ENCODE results near the gene PLK3.
"Not testable (repeated sequence)": the region's sequence is repeated elsewhere in the genome, so short reads cannot be mapped to it uniquely, and the experiment has no call there.

Gene PLK3

DNA sequence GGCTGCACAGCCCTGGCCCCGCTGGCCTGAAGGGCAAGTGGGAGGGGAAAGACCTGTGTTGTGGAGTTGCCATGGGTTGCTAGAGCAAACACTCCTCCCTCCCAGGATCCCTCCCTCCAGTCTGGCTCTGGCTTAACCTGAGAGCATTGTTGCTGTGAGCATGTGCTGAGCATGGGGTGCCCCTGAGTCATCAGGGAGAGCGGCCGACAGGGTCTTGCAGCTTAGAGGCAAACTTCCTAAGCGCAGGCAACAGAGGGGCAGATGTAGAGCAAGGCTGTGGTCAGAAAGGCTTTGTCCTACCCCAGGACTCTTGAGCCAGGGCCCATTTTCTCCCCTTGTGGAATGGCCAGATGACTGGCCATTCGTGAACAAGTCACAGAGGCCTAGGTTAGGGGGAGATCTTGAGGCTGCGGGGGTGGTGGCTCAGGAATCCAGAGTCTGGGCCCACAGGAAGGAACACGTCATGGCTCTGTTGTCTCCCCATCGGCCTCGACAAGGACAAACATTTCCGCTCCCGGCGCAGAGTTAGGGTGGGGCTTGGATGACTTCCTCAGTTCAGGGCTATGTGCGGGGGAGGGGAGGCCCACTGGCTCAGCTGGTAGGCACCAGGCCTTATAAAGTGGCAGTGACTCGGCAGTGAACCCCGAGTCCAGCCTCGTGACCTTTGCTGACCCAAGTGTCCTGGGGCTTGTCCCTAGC is 7.3 kb downstream of the PLK3 start:
- FAIRE-seq (no peak), DNase-seq (ENCODE audit: insufficient read length, low spot score) (no peak)
- TF ChIP-seq, protein P1, sequence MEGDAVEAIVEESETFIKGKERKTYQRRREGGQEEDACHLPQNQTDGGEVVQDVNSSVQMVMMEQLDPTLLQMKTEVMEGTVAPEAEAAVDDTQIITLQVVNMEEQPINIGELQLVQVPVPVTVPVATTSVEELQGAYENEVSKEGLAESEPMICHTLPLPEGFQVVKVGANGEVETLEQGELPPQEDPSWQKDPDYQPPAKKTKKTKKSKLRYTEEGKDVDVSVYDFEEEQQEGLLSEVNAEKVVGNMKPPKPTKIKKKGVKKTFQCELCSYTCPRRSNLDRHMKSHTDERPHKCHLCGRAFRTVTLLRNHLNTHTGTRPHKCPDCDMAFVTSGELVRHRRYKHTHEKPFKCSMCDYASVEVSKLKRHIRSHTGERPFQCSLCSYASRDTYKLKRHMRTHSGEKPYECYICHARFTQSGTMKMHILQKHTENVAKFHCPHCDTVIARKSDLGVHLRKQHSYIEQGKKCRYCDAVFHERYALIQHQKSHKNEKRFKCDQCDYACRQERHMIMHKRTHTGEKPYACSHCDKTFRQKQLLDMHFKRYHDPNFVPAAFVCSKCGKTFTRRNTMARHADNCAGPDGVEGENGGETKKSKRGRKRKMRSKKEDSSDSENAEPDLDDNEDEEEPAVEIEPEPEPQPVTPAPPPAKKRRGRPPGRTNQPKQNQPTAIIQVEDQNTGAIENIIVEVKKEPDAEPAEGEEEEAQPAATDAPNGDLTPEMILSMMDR (IDR thresholded peaks at IDR 0.05; ENCODE audit: insufficient read depth, missing control alignments): no peak

DNA sequence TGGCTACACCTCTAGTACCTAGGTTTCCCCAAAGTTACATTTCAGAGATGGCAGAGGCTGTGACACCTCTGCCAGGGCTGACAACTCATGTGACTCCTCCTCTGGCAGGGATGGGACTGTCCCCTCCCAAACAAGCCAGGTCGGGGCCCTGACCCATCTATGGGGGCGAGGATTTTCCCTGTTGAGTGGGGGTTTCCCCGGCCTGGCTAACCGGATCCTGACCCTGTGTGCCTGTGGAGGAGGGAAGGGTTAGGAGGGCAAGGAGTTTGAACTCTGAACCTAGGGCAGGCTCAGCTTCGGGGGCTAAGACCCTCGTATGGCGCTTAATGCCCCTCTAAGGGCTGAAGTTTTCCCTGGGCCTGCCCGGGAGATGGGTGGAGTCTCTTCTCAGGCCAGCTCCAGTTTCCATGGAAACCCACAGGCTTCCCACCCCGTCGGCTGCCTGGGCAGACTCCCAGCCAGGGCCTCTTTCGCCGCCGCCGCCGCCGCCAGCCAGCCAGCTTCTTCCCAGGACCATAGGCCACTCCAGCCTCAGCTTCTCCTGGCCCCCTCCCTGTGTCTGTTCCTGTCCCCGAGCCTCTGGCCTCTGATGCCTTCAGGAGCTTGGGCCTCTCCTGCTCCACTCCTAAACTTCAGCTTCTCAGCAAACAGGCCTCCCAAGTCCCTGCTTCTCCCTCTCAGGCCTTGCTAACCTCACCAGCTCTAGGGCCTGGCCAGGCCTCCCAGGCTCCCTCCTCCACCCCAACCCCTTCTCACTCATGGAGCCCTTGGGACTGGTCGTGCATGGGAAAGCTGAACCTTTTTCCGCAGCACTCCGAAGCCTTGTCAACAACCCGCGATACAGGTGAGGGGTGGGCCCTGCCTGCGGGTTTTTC is 8.1 kb downstream of the PLK3 start, which contains the start of gene BTBD19:
Gene BTBD19, plus strand, starts transcription at position 461 of the 875 bp plus-strand sequence. Its CDS starts 298 bp downstream, at position 759.
- DNase-seq (ENCODE audit: insufficient read length, low spot score) (no peak), FAIRE-seq (no peak)
- TF ChIP-seq, protein P1 (IDR thresholded peaks at IDR 0.05; ENCODE audit: insufficient read depth, missing control alignments): no peak

DNA sequence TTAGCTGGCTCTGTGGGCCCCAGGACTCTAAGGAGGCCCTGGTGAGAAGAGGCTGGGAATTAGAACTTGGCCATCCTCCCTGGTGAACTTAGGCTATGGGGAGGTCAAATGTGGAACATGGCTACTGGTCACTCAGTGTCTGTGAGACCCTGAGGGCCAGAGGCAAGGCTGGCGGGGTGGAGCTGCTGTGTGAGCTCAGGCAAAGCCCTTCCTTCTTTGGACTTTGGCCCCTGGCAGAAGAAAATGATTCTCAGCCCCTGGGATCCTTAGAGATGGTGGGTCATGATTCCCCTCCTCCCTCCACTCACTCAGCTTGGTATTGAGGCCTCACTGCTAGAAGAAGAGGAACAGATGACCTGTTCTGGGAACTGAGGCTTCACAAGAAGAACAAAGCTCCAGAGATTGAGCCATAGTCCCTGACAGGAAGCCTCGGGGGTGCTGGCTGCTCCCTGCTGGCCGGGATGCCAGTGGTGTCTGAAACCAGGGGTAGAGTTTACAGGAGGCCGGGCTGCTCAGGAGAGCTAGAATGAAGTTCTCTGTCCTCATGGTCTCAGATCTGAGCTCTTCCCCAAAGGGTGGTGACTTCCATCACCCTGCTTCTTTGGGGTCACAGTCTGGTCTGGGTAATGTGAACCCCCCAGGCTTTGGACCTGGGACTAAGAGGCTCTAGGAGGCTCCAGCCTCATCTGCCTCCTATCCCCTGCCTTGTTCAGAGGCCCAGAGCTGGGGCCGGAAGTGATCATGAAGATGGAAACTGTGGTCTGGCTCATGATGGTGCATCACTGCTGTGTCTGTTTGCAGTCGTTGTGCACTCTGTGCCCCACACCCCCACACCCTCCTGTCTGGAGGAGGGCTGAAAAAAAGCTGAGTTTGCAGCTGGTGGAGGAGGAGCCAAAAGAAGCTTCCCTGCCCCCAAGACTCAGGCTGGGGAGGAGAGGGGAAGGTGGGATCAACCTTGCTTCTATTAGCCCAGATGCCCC is 9.1 kb downstream of the PLK3 start:
- TF ChIP-seq, protein P1 (IDR thresholded peaks at IDR 0.05; ENCODE audit: insufficient read depth, missing control alignments): no peak
- no peak for DNase-seq (ENCODE audit: insufficient read length, low spot score)

DNA sequence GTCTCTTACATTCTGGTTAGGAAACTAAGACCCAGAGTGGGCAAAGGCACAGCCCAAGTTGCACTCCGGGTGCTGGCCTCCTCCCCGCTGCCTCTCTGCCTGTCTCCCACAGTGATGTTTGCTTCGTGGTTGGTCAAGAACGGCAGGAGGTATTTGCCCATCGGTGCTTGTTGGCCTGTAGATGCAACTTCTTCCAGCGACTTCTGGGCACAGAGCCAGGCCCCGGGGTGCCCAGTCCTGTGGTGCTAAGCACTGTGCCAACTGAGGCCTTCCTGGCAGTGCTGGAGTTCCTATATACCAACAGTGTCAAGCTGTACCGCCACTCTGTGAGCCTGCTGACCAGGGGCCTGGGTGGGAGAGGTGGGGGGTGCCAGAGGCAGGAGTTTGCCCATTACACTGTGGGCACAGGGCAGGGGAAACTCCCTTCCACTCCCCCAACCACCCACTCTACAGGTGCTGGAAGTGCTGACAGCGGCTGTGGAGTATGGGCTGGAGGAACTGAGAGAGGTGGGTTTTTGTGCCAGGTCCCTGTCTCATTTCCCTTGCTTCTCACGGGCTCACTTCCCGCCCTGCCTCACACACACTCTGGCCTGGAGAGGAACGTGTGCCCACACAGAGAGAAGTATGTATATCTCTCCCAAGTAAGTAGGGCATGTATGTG is 10.1 kb downstream of the PLK3 start:
- no peak for DNase-seq (ENCODE audit: insufficient read length, low spot score)
- no peak for FAIRE-seq
- TF ChIP-seq, protein P1 (IDR thresholded peaks at IDR 0.05; ENCODE audit: insufficient read depth, missing control alignments): no peak

More for the DNA sequence above, 9.1 kb downstream of the PLK3 start:
- no peak for FAIRE-seq

DNA sequence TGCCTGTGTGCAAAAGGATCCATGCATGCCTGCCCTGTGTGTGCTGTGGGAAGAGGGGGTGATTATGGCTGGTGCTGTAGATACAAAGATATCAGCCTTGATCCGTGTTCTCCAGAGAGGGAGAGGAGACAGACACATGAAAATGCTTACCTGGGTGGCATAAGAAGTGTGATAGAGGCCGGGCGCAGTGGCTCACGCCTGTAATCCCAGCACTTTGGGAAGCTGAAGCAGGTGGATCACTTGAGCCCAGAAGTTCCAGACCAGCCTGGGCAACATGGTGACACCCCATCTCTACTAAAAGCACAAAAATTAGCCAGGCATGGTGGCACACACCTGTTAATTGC is 10.6 kb downstream of the PLK3 start:
- not testable (repeated sequence) for FAIRE-seq; DNase-seq (ENCODE audit: insufficient read length, low spot score)

DNA sequence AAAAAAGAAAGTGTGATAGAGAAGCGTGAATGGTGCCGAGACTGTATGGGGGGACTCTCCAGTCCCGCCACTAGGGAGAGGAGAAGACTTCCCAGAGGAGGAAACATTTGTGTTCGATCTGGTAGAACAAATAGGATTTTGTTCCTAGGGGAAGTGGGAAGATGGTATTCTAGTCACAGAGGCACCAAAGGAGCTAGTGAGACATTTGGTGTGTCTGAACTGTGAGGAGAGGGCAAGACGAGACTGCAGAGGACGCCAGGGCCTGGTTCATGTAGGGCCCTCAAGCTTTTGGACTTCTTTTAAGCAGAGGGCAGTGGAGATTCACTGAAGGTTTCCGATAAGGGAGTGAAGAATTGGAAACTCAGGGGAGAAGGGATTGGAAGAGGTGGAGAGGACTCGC is 11.1 kb downstream of the PLK3 start:
- TF ChIP-seq, protein P1 (IDR thresholded peaks at IDR 0.05; ENCODE audit: insufficient read depth, missing control alignments): no peak
- DNase-seq (ENCODE audit: insufficient read length, low spot score): no peak
- FAIRE-seq: no peak
